GM18951 (cell line): ENCODE measurements around the gene CLEC16A.

Experiments
- POLR2A ChIP-seq: IDR thresholded peaks from 4 replicates; pipeline ENCODE4 v1.6.1; 2011; ENCODE audit warnings: mild to moderate bottlenecking; ENCODE audit not compliant: insufficient read length, insufficient read depth; ENCODE audit errors: extremely low read depth
- in situ Hi-C: fragments of 300-500 bp; cut with MboI; formaldehyde crosslinking; loops from one replicate; pipeline ENCODE4 v1.12.0; 2022; ENCODE audit warnings: low sequenced_read_pairs, mixed read lengths, inconsistent platforms; ENCODE audit not compliant: unreplicated experiment

Gene CLEC16A

DNA sequence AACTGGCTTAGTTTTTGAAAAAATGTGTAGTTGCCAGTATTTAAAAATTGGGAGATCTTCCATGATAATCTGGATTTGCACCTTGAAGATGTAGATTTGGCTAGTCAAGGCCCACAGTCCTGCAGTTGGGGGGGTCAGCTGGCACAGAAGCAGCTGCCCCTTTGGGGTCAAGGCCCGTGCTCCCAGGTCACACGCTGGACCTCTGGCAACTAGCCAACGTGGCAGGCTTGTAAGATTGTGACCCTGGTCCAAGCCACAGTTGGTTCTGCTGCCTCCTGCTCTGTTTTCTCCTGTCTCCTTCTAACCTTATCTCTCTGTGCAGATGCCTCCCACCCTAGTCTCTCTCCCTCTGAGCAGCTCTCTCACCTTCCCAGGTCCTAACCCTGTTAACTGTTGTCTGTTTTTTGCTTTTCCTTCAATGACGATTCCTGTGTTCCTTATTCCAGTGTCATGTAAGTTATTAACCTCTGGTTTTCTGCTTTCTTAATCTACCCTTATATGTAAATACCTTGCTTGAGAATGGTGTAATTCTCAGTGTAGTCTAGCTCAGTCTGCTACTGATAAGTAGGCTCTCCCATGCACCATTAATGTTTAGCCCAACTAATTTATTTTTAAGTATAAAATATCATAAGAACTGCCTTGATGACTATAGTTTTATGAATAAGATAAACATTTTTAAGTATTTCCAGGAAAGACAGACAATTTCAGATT is 27.9 kb downstream of the CLEC16A start:
- no peak for TF ChIP-seq POLR2A
- in situ Hi-C loops, result loop anchor here (25.0 kb wide), 3 partner anchors 265 to 840 kb away; partner anchors contain the start of gene SNN

DNA sequence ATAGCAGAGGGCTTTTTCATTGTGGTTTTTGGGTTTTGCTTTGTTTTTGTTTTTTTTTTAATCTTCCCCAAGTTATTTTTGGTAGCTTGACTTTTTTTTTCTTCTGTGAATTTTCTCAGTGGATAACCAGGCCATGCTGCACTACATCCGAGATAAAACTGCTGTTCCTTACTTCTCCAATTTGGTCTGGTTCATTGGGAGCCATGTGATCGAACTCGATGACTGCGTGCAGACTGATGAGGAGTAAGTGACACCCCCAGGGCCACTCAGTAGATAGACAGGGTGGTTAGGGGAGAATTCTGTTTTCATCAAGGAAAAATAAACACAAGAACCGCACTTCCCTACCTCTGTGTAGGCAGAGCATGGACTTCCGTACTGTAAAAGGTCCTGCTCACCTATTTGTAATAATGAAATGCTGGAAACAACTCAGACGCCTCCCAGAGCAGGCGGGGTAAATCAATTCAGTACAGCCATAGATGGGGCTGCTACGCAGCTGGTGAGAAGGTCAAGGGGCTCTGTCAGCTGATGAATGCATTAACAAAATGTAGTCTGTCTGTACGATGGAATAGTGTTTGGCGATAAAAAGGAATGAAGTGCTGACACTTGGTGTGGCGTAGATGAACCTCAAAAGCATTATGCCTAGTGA is 28.6 kb downstream of the CLEC16A start:
- in situ Hi-C loops, result loop anchor here (25.0 kb wide), 3 partner anchors 264 to 839 kb away; partner anchors contain the start of gene SNN
- TF ChIP-seq POLR2A, result no peak

DNA sequence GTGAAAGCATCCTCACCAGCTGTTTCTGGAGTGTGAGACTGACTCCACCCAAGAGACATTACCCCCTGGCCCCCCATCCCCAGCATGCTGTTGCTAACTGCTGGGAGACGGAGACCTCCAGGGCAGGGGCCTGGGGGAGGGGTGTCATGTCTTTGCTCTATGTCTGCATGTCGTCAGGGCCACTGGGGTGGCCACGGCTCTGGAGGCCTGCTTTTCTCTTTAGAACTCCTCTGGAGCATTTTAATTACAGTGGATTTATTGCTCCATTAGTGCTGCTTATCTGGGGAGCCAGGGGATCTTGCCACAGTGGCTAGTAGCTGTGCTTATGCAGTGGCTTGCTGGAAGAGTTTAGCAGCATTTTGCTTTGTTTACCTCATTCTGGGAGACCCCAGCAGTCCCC is 32.3 kb downstream of the CLEC16A start:
- no peak for TF ChIP-seq POLR2A
- in situ Hi-C loops, result no loop called here

DNA sequence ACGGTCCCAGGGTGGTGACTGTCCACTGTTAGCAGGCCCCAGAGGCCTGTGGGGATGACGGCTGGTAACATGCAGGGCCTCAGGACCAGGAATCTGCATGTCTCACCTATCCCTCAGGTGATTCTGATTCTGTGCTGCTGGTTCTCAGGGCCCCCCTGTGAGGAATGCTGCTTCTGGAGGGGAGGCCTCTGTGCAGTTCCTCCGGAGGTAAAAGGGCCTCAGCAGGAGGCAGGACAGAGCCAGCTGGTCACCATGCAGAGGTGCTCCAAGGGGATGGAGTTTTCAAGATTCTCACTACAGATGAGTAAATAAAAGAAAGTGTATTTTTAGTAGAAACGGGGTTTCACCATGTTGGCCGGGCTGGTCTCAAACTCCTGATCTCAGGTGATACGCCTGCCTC is 33.8 kb downstream of the CLEC16A start:
- in situ Hi-C loops, result no loop called here
- TF ChIP-seq POLR2A, result no peak

DNA sequence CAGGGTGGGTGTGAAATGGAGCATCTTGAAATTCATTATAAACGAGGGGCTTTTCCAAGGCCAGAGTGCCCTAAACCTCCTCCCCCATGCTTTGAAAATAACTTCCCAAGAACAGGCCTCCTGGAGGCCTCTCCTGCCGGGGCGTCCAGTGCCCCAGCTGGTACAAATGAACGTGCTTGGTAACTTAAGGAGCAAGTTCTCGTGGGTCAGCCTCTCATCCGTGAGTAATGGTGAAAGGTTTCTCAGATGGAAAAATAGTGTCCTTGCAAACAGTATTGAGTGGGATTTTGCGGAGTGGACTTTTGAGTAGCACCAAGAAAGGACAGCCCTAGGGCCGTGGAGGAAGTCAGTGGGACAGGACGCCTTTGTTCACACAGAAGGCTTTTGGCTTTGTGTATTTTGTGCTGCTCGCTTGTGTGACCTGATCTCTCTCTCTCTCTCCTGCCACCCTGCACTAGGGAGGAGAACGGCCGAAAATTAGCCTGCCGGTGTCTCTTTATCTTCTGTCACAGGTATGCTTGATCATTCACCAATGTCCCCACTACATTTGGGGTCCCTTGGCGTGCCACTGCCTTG is 34.6 kb downstream of the CLEC16A start:
- in situ Hi-C loops, result no loop called here
- TF ChIP-seq POLR2A, result no peak

DNA sequence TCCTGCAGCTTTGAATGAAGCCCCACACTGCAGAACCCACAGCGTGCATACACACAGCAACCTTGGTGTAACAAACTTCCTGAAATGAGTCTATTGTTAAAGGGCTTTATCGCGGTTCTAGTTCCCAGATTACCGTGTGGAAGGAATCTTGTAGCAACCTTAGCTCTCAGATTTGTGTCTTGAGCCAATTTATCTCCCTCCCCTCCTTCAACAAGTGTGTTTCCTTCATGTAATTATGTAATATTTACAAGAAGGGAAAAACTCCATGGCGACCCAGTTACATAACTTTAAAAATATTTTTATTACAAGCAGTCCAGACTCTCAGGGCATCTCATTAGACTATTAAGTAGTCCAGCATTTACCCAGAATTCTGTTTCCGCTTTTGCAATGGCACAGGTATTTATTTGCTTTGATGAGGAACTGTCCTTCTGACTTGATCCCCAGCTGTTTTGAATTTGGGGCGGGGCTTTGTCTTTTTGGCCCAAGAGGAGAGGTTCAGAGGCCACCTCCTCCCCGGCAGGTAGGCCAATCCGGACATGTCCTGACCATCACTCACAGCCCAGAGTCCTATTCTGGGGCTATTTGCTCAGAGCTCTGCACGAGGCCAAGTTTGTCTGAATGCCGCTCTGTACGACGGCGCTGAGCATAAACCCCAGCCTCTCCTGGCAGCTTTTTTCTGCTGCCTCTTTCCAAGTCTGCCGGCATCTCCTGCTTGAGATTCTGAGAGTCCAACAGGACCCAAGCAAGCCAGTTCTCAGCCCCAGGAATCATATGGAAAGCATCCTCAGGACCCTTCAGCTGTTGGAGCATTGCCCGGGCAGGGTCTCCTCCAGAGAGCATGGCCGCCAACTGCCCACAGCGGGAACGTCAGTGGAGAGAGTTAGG is 35.6 kb downstream of the CLEC16A start:
- in situ Hi-C loops, result no loop called here
- TF ChIP-seq POLR2A, result no peak

DNA sequence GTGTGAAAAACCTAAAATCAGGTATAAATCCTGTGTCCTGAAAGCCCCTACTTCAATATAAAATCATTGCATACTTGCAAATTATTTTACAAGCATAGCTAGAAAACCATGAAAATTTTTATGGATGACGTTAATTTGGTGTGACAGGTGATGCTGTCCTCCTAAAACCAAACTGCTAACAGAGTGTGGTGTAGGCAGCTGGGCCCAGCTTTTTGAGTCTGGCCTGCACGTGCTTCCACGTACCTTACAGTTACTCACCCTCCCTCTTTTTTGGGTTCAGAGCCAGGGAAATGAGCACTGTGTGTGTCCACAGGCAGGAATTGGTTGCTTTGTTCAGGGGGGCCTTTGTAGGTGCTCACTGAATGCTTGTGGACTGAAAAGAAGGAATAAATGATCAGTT is 36.4 kb downstream of the CLEC16A start:
- in situ Hi-C loops, result no loop called here
- no peak for TF ChIP-seq POLR2A

DNA sequence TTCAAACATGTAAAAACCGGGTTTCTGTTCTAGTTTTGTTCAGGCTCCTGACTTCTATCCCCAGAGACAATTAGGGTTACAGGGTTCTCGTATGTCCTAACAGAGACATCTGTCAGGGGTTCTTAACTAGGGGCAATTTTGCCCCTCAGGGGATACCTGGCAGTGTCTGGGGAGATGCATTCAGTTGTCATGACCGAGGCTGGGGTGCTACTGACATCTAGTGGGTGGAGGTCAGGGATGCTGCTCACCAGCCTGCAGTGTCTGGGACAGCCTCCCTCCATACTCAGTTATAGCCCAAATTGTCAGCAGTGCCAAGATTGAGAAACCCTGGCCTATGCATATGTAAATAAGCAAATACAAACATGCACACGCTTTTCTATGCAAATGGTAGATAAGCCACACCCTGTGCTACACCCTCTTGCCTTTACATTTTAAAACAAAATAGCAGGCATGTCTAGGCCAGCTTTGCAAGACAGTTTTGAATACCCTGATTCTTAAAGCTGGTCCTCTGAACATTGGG is 37.4 kb downstream of the CLEC16A start:
- TF ChIP-seq POLR2A, result no peak
- in situ Hi-C loops, result no loop called here

DNA sequence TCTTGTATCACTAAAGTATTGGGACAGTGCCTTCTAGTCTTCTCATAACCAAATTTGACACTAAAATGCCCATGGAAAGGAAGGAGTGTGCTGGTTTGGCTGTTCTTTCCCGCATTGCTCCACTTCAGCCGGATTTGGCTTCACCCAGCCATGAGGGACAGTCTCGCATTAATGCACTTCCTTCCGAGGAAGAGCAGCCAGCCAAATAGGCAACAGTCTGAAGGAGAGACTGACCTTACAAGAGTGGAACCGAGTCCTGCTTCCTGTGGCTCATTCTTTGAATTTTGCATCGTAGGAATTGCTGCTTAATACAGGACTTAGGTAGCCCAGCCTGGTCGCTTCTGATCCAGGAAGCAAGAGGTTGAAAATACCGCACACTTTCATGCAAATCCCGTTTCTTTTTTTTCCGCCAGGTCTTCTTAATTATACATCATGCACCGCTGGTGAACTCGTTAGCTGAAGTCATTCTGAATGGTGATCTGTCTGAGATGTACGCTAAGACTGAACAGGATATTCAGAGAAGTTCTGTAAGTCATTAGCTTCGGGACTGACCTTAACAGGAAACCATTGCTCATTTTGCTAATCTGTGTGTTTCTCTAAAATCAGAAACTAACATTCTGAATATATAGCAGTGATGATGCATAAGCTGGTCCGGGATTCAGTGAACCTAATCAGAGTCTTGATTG is 38.2 kb downstream of the CLEC16A start:
- in situ Hi-C loops, result no loop called here
- peak; percentile 42 for TF ChIP-seq POLR2A

DNA sequence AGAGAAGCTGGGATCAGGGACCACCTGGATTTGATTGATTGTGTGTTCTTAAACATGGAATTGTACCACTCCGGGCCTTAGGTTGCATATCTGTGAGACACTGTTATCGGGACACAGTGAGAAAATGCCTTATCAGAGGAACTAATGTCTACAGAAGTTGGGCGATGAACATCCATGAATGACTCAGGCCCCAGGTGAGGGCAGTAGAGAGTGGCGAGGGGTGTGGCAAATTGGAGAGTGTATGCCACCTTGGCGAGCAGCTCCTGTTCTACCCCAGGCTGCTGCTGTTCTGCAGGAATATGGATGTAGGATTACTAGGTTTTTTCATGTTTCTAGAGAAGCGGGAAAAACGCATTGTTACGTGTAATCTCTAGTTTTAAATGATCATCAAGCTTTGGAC is 38.8 kb downstream of the CLEC16A start:
- no peak for TF ChIP-seq POLR2A
- in situ Hi-C loops, result no loop called here

DNA sequence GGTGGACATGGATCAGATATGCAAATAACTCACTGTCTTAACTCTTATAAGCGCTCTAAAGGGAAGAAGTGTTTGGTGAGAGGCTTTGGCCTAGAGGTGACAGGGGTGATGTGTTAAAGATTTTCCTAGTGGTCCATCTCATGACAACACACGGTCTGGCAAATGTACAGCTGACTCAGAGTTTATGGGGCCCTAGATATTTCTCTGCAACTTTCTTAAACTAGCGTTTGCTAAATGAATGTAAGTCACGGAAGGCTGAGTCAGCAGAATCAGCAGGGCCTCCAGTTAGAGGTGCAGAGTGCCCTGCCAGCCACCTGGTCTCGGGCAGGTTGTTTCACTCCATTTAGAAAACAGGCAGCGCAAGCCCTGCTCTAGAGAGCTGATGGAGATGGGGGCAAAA is 40.1 kb downstream of the CLEC16A start:
- in situ Hi-C loops, result no loop called here
- no peak for TF ChIP-seq POLR2A

DNA sequence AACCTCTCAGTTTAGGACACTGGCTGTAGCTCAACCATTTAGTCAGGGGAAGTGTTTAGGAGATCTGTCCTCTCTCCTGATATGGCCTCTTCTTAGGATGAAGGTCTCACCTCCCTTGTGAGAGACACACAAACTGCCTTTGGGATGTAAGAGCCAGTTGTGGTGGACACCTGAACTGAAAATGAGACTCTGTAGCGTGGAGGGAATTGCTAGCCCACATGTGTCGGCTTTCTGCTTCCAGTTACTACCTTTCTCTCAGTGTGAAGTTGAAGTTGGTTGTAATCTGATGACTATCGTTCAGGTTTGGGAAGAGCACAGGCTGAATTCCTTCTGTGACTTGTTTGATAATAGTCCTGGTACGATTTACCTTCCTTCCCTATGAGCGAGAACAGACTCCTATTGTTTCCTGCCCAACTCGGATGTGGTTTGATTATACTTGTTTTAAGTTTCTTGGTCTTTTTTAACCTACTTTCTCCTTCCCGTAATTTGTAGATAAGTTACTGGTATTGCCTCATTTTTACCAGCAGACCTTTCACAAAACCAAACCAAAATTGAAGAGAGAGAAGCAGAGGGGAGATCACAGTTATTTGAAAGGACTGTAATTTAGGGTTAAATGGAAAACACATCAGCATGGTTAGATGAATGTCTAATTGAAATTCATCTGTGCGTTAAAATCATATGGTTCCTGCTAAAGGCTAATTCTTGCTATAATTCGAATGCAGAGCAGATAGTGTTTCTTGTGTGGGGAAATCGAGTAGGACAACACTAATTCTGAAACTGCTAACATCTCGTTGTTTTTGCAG is 43.2 kb downstream of the CLEC16A start:
- in situ Hi-C loops, result no loop called here
- no peak for TF ChIP-seq POLR2A
